NCI-H1694 (cell line): ENCODE results near the gene DNAJB11.
"Not testable (repeated sequence)": the region's sequence is repeated elsewhere in the genome, so short reads cannot be mapped to it uniquely, and the experiment has no call there.

Source experiments
- DNase-seq: peaks from one replicate; lab custom pipeline; 2025; lab: John Stamatoyannopoulos, UW

DNAJB11 gene

GRCh38 chr3:186552408-186553031 lies 18.0 kb upstream of the DNAJB11 start:
- no peak for DNase-seq

- no peak for DNase-seq
These were observed 5.9 kb upstream of the DNAJB11 start for GRCh38 chr3:186564586-186564985.

- DNase-seq, result no peak
These were observed 3.8 kb upstream of the DNAJB11 start for GRCh38 chr3:186566772-186567071.

GRCh38 chr3:186567072-186567921 lies 3.2 kb upstream of the DNAJB11 start, which contains the start of gene TBCCD1:
Gene TBCCD1 (minus strand): TSS chr3:186567339. CDS start chr3:186564329, 3,010 bp downstream.
- peak; percentile 78 for DNase-seq

GRCh38 chr3:186569361-186569760 lies 1.2 kb upstream of the DNAJB11 start:
- not testable (repeated sequence) for DNase-seq

- DNase-seq, result no peak
These were observed 783 bp upstream of the DNAJB11 start for GRCh38 chr3:186569779-186570095.

GRCh38 chr3:186570941-186571643 lies 572 bp downstream of the DNAJB11 start:
- no peak for DNase-seq

GRCh38 chr3:186571644-186572013 lies 1.1 kb downstream of the DNAJB11 start:
- no peak for DNase-seq

- DNase-seq, result no peak
These were observed 7.0 kb downstream of the DNAJB11 start for GRCh38 chr3:186577521-186577920.

- DNase-seq, result no peak
These were observed 10.3 kb downstream of the DNAJB11 start for GRCh38 chr3:186580785-186581184.

- no peak for DNase-seq
These were observed 12.0 kb downstream of the DNAJB11 start for GRCh38 chr3:186582541-186582940.

- DNase-seq, result no peak
These were observed 13.3 kb downstream of the DNAJB11 start for GRCh38 chr3:186583831-186584230.

GRCh38 chr3:186586245-186586644 lies 15.7 kb downstream of the DNAJB11 start:
- DNase-seq, result not testable (repeated sequence)

GRCh38 chr3:186587183-186587582 lies 16.7 kb downstream of the DNAJB11 start:
- no peak for DNase-seq

GRCh38 chr3:186588632-186589031 lies 18.1 kb downstream of the DNAJB11 start:
- no peak for DNase-seq

GRCh38 chr3:186589121-186589520 lies 18.6 kb downstream of the DNAJB11 start:
- DNase-seq, result no peak

- DNase-seq, result no peak
These were observed 19.5 kb downstream of the DNAJB11 start for GRCh38 chr3:186589856-186590579.

- DNase-seq, result no peak
These were observed 20.2 kb downstream of the DNAJB11 start for GRCh38 chr3:186590580-186591295.

GRCh38 chr3:186592682-186593081 lies 22.2 kb downstream of the DNAJB11 start:
- DNase-seq, result no peak

- no peak for DNase-seq
These were observed 23.3 kb downstream of the DNAJB11 start for GRCh38 chr3:186593862-186594261.

- DNase-seq, result no peak
These were observed 24.1 kb downstream of the DNAJB11 start for GRCh38 chr3:186594591-186595113.
